ENCODE data around the gene GNG8. TPM values are rescaled to one million over a fixed set of nuclear protein-coding genes. Genes with fewer than 3 reads are reported as not detected.

Gene GNG8
- total RNA-seq, 1 experiment from 2014 or later: not detected

GRCh38 chr19:46602392-46603194 lies 33.4 kb downstream of the GNG8 start:
- CTCF ChIA-PET: no interaction called here
- in situ Hi-C loops (cut with HindIII; ENCODE audit: low pct_unique_long_range_greater_than_20kb, low sequenced_read_pairs): no loop called here

More at GRCh38 chr19:46602392-46603194, 33.4 kb downstream of the GNG8 start:
- intact Hi-C loops (cut with micrococcal nuclease; ENCODE audit: unreplicated experiment): no loop called here
- POLR2A ChIA-PET: no interaction called here
- no peak for ATAC-seq
- Histone ChIP-seq H3K36me3 (ENCODE audit: control insufficient read depth, insufficient read depth, low read length) (no peaks in the 10 kb centered on the region; the same call in 1 of the 2 replicates), H3K27me3 (ENCODE audit: control insufficient read depth, insufficient read depth, low read length) (no peaks in the 10 kb centered on the region), H3K4me1 (ENCODE audit: control insufficient read depth, insufficient read depth, low read length) (peaks cover 14% of the 10 kb centered on the region), H3K9me3 (ENCODE audit: control insufficient read depth, insufficient read depth, low read depth, low read length) (peaks cover 3% of the 10 kb centered on the region; the same call in 1 of the 2 replicates), H3K4me3 (ENCODE audit: low read depth in 2 of 2, low read length in 2 of 2) (peak overlapping the region; percentile 98 to 99), H3K27ac (ENCODE audit: low read length) (peak overlapping the region; percentile 96)
- TF ChIP-seq POLR2AphosphoS5 (IDR thresholded peaks at IDR 0.05; ENCODE audit: low read depth, low read length) (no peak), REST (IDR thresholded peaks at IDR 0.05; ENCODE audit: insufficient read depth in 1 of 2, low read depth in 2 of 2, low read length in 1 of 2) (no peak), TCF7L2 (IDR thresholded peaks at IDR 0.05; ENCODE audit: low read depth, low read length) (no peak), SIN3A (IDR thresholded peaks at IDR 0.05; ENCODE audit: borderline replicate concordance, insufficient read depth, low read depth, low read length) (no peak), CTCF (IDR thresholded peaks at IDR 0.05) (no peak)
- BruUV-seq (replicated peaks): no TSS peak
- DNase-seq (ENCODE audit: low read depth, low spot score): no peak
